ENCODE measurements around the gene SCLT1. TPM values are rescaled to one million over a fixed set of nuclear protein-coding genes. Genes with fewer than 3 reads are reported as not detected.

SCLT1 gene
- total RNA-seq, 1 experiment from 2014 or later, result 15.2 TPM

GRCh38 chr4:128858879-128859671 is 234.3 kb downstream of the SCLT1 start:
- Histone ChIP-seq H3F3A (ENCODE audit: low read length, unreplicated experiment) (no peaks in the 10 kb centered on the region), H2AFZ (ENCODE audit: low read length) (no peak overlapping the region), H3K4me1 (ENCODE audit: insufficient read depth, low read length) (no peaks in the 10 kb centered on the region), H3K27ac (ENCODE audit: low read length) (no peak overlapping the region), H4K20me1 (ENCODE audit: low read length) (no peaks in the 10 kb centered on the region), H3K9ac (ENCODE audit: low read length) (no peak overlapping the region), H3K27me3 (ENCODE audit: low read length) (no peaks in the 10 kb centered on the region), H3K4me2 (ENCODE audit: low read length) (no peak overlapping the region), H3K4me3 (ENCODE audit: low read length) (no peak overlapping the region), H3K9me3 (ENCODE audit: low read length) (no peaks in the 10 kb centered on the region), H3K36me3 (ENCODE audit: low read depth, low read length) (peaks cover 4% of the 10 kb centered on the region; the same call in 1 of the 2 replicates), H3K9me2 (replicated peaks; ENCODE audit: low read length) (no peaks in the 10 kb centered on the region), H3K79me2 (ENCODE audit: low read length) (no peaks in the 10 kb centered on the region)
- no TSS peak for BruUV-seq (replicated peaks)
- ChIA-PET CTCF (no interaction called here), POLR2A (ENCODE audit: unreplicated experiment) (no interaction called here)
- intact Hi-C loops (cut with micrococcal nuclease), result no loop called here
- DNase-seq, result no peak
- ATAC-seq, result no peak
- TF ChIP-seq EZH2phosphoT487 (IDR thresholded peaks at IDR 0.05; ENCODE audit: borderline replicate concordance, low read length), result no peak
- no peak for TF ChIP-seq EZH2 (IDR thresholded peaks at IDR 0.05; ENCODE audit: low read length, unreplicated experiment)
- TF ChIP-seq CTCF (conservative IDR thresholded peaks at IDR 0.05; ENCODE audit: low read depth, low read length), result no peak

DNA sequence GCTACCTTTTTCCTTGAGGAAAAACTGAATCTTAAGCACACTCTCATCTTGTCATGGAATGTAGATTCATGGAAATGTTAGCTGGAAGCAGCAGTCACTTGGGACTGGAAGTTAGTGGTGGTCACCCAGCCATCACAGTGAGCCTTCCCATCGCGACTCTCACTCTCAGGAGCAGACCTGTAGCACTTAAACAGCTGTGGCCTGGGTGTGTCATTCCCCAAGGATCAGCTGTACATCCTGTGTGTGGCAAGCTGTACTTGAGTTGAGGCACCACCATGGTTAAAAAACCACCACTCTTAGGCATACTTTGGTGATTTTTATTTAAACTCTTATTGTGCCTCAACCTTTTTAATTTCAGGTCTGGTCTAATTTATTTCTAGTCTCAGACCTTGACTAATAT is 237.1 kb downstream of the SCLT1 start:
- H3K9me2 ChIP-seq (replicated peaks; ENCODE audit: low read length), result no peaks in the 10 kb centered on the region
- TF ChIP-seq CTCF (conservative IDR thresholded peaks at IDR 0.05; ENCODE audit: low read depth, low read length) (no peak), EZH2 (IDR thresholded peaks at IDR 0.05; ENCODE audit: low read length, unreplicated experiment) (no peak), EZH2phosphoT487 (IDR thresholded peaks at IDR 0.05; ENCODE audit: borderline replicate concordance, low read length) (no peak)
- ATAC-seq, result no peak
- no peak overlapping the region for H3K9ac ChIP-seq (ENCODE audit: low read length)
- no peak for DNase-seq
- H3K9me3 ChIP-seq (ENCODE audit: low read length), result no peaks in the 10 kb centered on the region
- H3K4me3 ChIP-seq (ENCODE audit: low read length), result no peak overlapping the region
- H3K27ac ChIP-seq (ENCODE audit: low read length), result no peak overlapping the region
- no peak overlapping the region for H2AFZ ChIP-seq (ENCODE audit: low read length)
- H3K4me2 ChIP-seq (ENCODE audit: low read length), result no peak overlapping the region
- CTCF ChIA-PET, result no interaction called here
- POLR2A ChIA-PET (ENCODE audit: unreplicated experiment), result no interaction called here
- H3F3A ChIP-seq (ENCODE audit: low read length, unreplicated experiment), result no peaks in the 10 kb centered on the region
- H3K79me2 ChIP-seq (ENCODE audit: low read length), result no peaks in the 10 kb centered on the region
- H3K4me1 ChIP-seq (ENCODE audit: insufficient read depth, low read length), result no peaks in the 10 kb centered on the region
- intact Hi-C loops (cut with micrococcal nuclease), result no loop called here
- no peaks in the 10 kb centered on the region for H3K27me3 ChIP-seq (ENCODE audit: low read length)
- no TSS peak for BruUV-seq (replicated peaks)
- no peaks in the 10 kb centered on the region for H4K20me1 ChIP-seq (ENCODE audit: low read length)
- H3K36me3 ChIP-seq (ENCODE audit: low read depth, low read length), result peaks cover 4% of the 10 kb centered on the region; the same call in 1 of the 2 replicates

GRCh38 chr4:128855621-128856020 is 237.7 kb downstream of the SCLT1 start:
- DNase-seq, result no peak
- H2AFZ ChIP-seq (ENCODE audit: low read length), result no peak overlapping the region
- H3K9me3 ChIP-seq (ENCODE audit: low read length), result no peaks in the 10 kb centered on the region
- H3K27me3 ChIP-seq (ENCODE audit: low read length), result no peaks in the 10 kb centered on the region
- ChIA-PET POLR2A (ENCODE audit: unreplicated experiment) (no interaction called here), CTCF (no interaction called here)
- H3K27ac ChIP-seq (ENCODE audit: low read length), result no peak overlapping the region
- no peak for ATAC-seq
- peaks cover 4% of the 10 kb centered on the region; the same call in 1 of the 2 replicates for H3K36me3 ChIP-seq (ENCODE audit: low read depth, low read length)
- H3K9ac ChIP-seq (ENCODE audit: low read length), result no peak overlapping the region
- intact Hi-C loops (cut with micrococcal nuclease), result no loop called here
- no peak overlapping the region for H3K4me2 ChIP-seq (ENCODE audit: low read length)
- no TSS peak for BruUV-seq (replicated peaks)
- no peaks in the 10 kb centered on the region for H3K4me1 ChIP-seq (ENCODE audit: insufficient read depth, low read length)
- H4K20me1 ChIP-seq (ENCODE audit: low read length), result no peaks in the 10 kb centered on the region
- H3F3A ChIP-seq (ENCODE audit: low read length, unreplicated experiment), result no peaks in the 10 kb centered on the region
- no peaks in the 10 kb centered on the region for H3K9me2 ChIP-seq (replicated peaks; ENCODE audit: low read length)
- TF ChIP-seq EZH2phosphoT487 (IDR thresholded peaks at IDR 0.05; ENCODE audit: borderline replicate concordance, low read length) (no peak), CTCF (conservative IDR thresholded peaks at IDR 0.05; ENCODE audit: low read depth, low read length) (no peak), EZH2 (IDR thresholded peaks at IDR 0.05; ENCODE audit: low read length, unreplicated experiment) (no peak)
- H3K79me2 ChIP-seq (ENCODE audit: low read length), result no peaks in the 10 kb centered on the region
- H3K4me3 ChIP-seq (ENCODE audit: low read length), result no peak overlapping the region

Measured in PC-3 (cell line).